Measurements from ENCODE around the gene PTCD1. TPM values are rescaled to one million over a fixed set of nuclear protein-coding genes. Genes with fewer than 3 reads are reported as not detected.
A peak's percentile ranks its signal among the peaks of the same experiment; 100 is the strongest.
"Not testable (repeated sequence)": the region's sequence is repeated elsewhere in the genome, so short reads cannot be mapped to it uniquely, and the experiment has no call there.

PTCD1 gene
- total and polyA plus RNA-seq, 5 donors, result 3.0 to 4.4 (median 3.2) TPM

GRCh38 chr7:99449326-99449725 is 10.7 kb upstream of the PTCD1 start:
- intact Hi-C loops (cut with DNase I), result no loop called here
- no peaks in the 10 kb centered on the region for H3K27me3 ChIP-seq (ENCODE audit: control insufficient read depth, insufficient read depth)
- 92% methylated on average over 5 of the region's 5 CpGs for WGBS
- ATAC-seq, result no peak
- no peaks in the 10 kb centered on the region for H3K4me1 ChIP-seq (ENCODE audit: control insufficient read depth, insufficient read depth, low read length)
- no peak overlapping the region for H3K27ac ChIP-seq (ENCODE audit: low read length)
- H3K9me3 ChIP-seq (ENCODE audit: control insufficient read depth, low read length), result no peaks in the 10 kb centered on the region
- H3K4me3 ChIP-seq (ENCODE audit: low read length), result no peak overlapping the region
- DNase-seq, result peak in 1 of 3 donors; percentile 16

- WGBS, result 92% methylated on average over 10 of the region's 10 CpGs
- H3K9me3 ChIP-seq (ENCODE audit: control insufficient read depth, low read length), result no peaks in the 10 kb centered on the region
- ATAC-seq (no peak), DNase-seq (peak in 1 of 3 donors; percentile 38)
- H3K4me1 ChIP-seq (ENCODE audit: control insufficient read depth, insufficient read depth, low read length), result no peaks in the 10 kb centered on the region
- H3K4me3 ChIP-seq (ENCODE audit: low read length), result no peak overlapping the region
- no peak overlapping the region for H3K27ac ChIP-seq (ENCODE audit: low read length)
- H3K27me3 ChIP-seq (ENCODE audit: control insufficient read depth, insufficient read depth), result no peaks in the 10 kb centered on the region
- intact Hi-C loops (cut with DNase I), result no loop called here
Measured at GRCh38 chr7:99448855-99449254, 10.3 kb upstream of the PTCD1 start.

GRCh38 chr7:99447943-99448342 is 9.3 kb upstream of the PTCD1 start:
- Histone ChIP-seq H3K4me1 (ENCODE audit: control insufficient read depth, insufficient read depth, low read length) (no peaks in the 10 kb centered on the region), H3K9me3 (ENCODE audit: control insufficient read depth, low read length) (no peaks in the 10 kb centered on the region), H3K27me3 (ENCODE audit: control insufficient read depth, insufficient read depth) (no peaks in the 10 kb centered on the region), H3K27ac (ENCODE audit: low read length) (no peak overlapping the region), H3K4me3 (ENCODE audit: low read length) (no peak overlapping the region)
- no peak for ATAC-seq
- WGBS, result 89% methylated on average over 10 of the region's 10 CpGs
- intact Hi-C loops (cut with DNase I), result no loop called here
- DNase-seq, result peak in 1 of 3 donors; percentile 42

GRCh38 chr7:99446096-99446495 is 7.5 kb upstream of the PTCD1 start:
- ATAC-seq, result no peak
- H3K4me1 ChIP-seq (ENCODE audit: control insufficient read depth, insufficient read depth, low read length), result no peaks in the 10 kb centered on the region
- H3K27me3 ChIP-seq (ENCODE audit: control insufficient read depth, insufficient read depth), result no peaks in the 10 kb centered on the region
- no peak for DNase-seq
- H3K27ac ChIP-seq (ENCODE audit: low read length), result no peak overlapping the region
- intact Hi-C loops (cut with DNase I), result no loop called here
- no peak overlapping the region for H3K4me3 ChIP-seq (ENCODE audit: low read length)
- 84% methylated on average over 4 of the region's 4 CpGs for WGBS
- no peaks in the 10 kb centered on the region for H3K9me3 ChIP-seq (ENCODE audit: control insufficient read depth, low read length)

- WGBS, result 77% methylated on average over 9 of the region's 9 CpGs
- intact Hi-C loops (cut with DNase I), result no loop called here
- H3K27ac ChIP-seq (ENCODE audit: low read length), result no peak overlapping the region
- H3K27me3 ChIP-seq (ENCODE audit: control insufficient read depth, insufficient read depth), result no peaks in the 10 kb centered on the region
- no peaks in the 10 kb centered on the region for H3K9me3 ChIP-seq (ENCODE audit: control insufficient read depth, low read length)
- H3K4me1 ChIP-seq (ENCODE audit: control insufficient read depth, insufficient read depth, low read length), result peaks cover 3% of the 10 kb centered on the region
- ATAC-seq (no peak), DNase-seq (peak in 1 of 3 donors; percentile 18)
- no peak overlapping the region for H3K4me3 ChIP-seq (ENCODE audit: low read length)
Measured at GRCh38 chr7:99440195-99440594, 1.6 kb upstream of the PTCD1 start.

GRCh38 chr7:99437946-99438572 is 539 bp downstream of the PTCD1 start:
- Histone ChIP-seq H3K4me1 (ENCODE audit: control insufficient read depth, insufficient read depth, low read length) (peaks cover 3% of the 10 kb centered on the region), H3K4me3 (ENCODE audit: low read length) (peak overlapping the region; percentile 83), H3K9me3 (ENCODE audit: control insufficient read depth, low read length) (no peaks in the 10 kb centered on the region), H3K27me3 (ENCODE audit: control insufficient read depth, insufficient read depth) (no peaks in the 10 kb centered on the region), H3K27ac (ENCODE audit: low read length) (peak overlapping the region; percentile 52)
- ATAC-seq (peak; percentile 12 to 32), DNase-seq (no peak)
- intact Hi-C loops (cut with DNase I), result no loop called here
- WGBS, result 19% methylated on average over 20 of the region's 20 CpGs

GRCh38 chr7:99433158-99433557 is 5.4 kb downstream of the PTCD1 start:
- ATAC-seq (no peak), DNase-seq (peak in 1 of 3 donors; percentile 19)
- H3K9me3 ChIP-seq (ENCODE audit: control insufficient read depth, low read length), result no peaks in the 10 kb centered on the region
- H3K4me1 ChIP-seq (ENCODE audit: control insufficient read depth, insufficient read depth, low read length), result no peaks in the 10 kb centered on the region
- H3K27me3 ChIP-seq (ENCODE audit: control insufficient read depth, insufficient read depth), result no peaks in the 10 kb centered on the region
- H3K27ac ChIP-seq (ENCODE audit: low read length), result no peak overlapping the region
- H3K4me3 ChIP-seq (ENCODE audit: low read length), result no peak overlapping the region
- 95% methylated on average over 9 of the region's 9 CpGs for WGBS
- intact Hi-C loops (cut with DNase I), result no loop called here

- ATAC-seq; H3K27ac ChIP-seq (ENCODE audit: low read length); H3K4me3 ChIP-seq (ENCODE audit: low read length); H3K9me3 ChIP-seq (ENCODE audit: control insufficient read depth, low read length); H3K4me1 ChIP-seq (ENCODE audit: control insufficient read depth, insufficient read depth, low read length); intact Hi-C loops (cut with DNase I); H3K27me3 ChIP-seq (ENCODE audit: control insufficient read depth, insufficient read depth): not testable (repeated sequence)
- WGBS, result 67% methylated on average over 13 of the region's 13 CpGs
- DNase-seq, result peak in 1 of 3 donors; percentile 7
Measured at GRCh38 chr7:99431756-99432540, 6.7 kb downstream of the PTCD1 start.

GRCh38 chr7:99429756-99430155 is 8.8 kb downstream of the PTCD1 start:
- intact Hi-C loops (cut with DNase I), result no loop called here
- Histone ChIP-seq H3K27me3 (ENCODE audit: control insufficient read depth, insufficient read depth) (no peaks in the 10 kb centered on the region), H3K9me3 (ENCODE audit: control insufficient read depth, low read length) (no peaks in the 10 kb centered on the region), H3K27ac (ENCODE audit: low read length) (no peak overlapping the region), H3K4me1 (ENCODE audit: control insufficient read depth, insufficient read depth, low read length) (no peaks in the 10 kb centered on the region), H3K4me3 (ENCODE audit: low read length) (no peak overlapping the region)
- 89% methylated on average over 8 of the region's 8 CpGs for WGBS
- ATAC-seq (peak in 1 of 2 donors; percentile 22), DNase-seq (peak in 1 of 3 donors; percentile 16)

GRCh38 chr7:99428972-99429566 is 9.5 kb downstream of the PTCD1 start:
- peak in 1 of 3 donors; percentile 27 for DNase-seq
- intact Hi-C loops (cut with DNase I), result no loop called here
- no peak overlapping the region for H3K27ac ChIP-seq (ENCODE audit: low read length)
- H3K9me3 ChIP-seq (ENCODE audit: control insufficient read depth, low read length), result no peaks in the 10 kb centered on the region
- no peaks in the 10 kb centered on the region for H3K4me1 ChIP-seq (ENCODE audit: control insufficient read depth, insufficient read depth, low read length)
- WGBS, result 80% methylated on average over 10 of the region's 10 CpGs
- H3K4me3 ChIP-seq (ENCODE audit: low read length), result no peak overlapping the region
- no peaks in the 10 kb centered on the region for H3K27me3 ChIP-seq (ENCODE audit: control insufficient read depth, insufficient read depth)
- ATAC-seq, result no peak

Measured in right cardiac atrium (tissue), 5 donors.